Raji (cell line): ENCODE measurements around the gene ACP1.

Source experiments
- POLR2A ChIP-seq: IDR thresholded peaks from 2 replicates; pipeline ENCODE4 v1.6.1; 2011; ENCODE audit warnings: low read depth, low read length, control low read depth; ENCODE audit not compliant: insufficient read depth

Gene ACP1

DNA sequence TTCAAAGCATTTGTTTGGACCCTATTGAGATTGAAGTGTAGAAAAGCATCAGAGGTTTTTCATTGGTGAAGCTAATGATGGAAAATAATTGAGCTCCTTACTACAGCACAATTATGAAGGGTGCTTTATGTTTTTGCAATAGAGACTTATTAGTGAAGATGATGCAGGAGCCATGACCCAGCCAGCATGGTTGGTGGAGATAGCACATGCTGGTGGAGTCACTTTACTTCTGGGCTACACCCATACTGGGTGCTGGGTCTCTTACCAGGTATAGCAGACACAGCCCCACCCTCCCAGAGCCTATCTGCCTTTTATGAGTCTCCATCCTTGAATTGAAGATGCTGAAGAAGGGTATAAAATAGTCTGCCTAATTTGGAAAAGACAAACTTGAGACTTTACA is 3.6 kb downstream of the ACP1 start:
- TF ChIP-seq POLR2A, result no peak

DNA sequence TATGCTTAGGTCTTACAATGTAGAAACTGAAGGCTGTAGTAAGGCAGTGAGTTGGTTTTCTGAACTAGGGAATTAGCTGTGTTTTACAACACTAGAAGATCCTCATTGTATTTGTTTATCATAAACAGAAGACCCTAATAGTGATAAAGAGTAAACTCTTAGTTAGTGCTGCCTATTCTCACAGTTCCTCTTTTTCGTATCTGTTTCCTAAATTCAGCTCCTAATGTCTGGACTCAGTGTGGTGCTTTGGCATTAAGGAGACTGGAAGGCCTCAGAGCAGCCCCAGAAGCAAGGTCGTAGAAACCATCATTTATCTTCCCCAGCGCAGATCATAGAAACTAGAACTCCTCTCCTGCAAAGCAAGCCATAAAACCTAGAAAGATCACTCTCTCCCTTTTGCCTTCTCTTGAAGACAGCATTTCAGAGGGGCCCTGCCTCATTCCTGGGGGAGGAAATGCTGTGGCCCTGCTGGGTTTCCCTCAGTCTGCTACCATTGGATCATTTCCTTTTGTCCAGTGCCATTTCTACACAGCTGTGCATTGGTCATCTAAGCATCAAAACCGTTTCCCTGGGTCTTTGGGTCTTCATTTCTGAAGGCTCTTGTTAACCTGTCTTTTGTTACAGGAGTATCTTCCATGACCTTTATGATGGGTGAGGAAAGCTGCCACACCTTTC is 4.7 kb downstream of the ACP1 start:
- no peak for TF ChIP-seq POLR2A

DNA sequence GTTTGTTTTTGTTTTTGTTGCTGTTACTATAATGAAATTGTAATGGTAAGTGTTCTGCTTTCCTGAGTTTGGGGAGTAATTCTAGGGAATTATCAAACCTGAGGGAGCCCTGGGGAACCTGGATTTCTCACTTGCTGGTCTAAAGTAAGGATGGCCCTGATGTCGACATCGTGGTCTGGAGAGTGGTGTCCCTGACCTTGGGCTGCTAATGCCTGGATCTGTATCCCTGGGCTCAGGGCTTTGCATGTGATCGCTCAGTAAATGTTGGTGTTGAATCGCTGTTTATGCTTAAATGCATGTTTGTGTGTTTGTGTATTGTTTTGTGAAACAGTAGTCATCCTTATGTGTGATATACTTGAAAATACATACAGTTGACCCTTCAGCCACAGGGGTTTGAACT is 6.1 kb downstream of the ACP1 start:
- TF ChIP-seq POLR2A, result no peak

GRCh38 chr2:271917-272316 is 7.2 kb downstream of the ACP1 start:
- no peak for TF ChIP-seq POLR2A

GRCh38 chr2:273333-273732 is 8.6 kb downstream of the ACP1 start:
- TF ChIP-seq POLR2A, result no peak

- no peak for TF ChIP-seq POLR2A
These were observed 9.8 kb downstream of the ACP1 start for GRCh38 chr2:274503-274902.

DNA sequence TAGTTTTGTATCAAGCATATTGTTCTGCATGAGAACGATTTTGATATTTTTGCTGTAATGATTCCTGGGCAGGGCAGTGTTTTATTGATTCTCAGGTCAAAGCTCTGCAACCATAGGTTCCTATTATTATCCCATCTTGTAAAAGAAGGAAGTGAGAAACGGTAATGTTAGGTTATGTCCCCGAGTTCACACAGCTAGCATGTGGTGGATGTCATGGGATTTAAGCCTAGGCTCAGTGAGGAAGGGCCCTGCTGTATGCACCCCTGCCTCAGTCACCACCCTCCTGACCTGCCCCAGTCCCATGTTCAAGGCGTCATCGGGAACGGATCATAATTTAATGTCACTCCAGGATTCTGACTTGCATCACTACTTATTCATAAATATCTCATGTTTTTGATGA is 10.7 kb downstream of the ACP1 start:
- TF ChIP-seq POLR2A, result no peak

DNA sequence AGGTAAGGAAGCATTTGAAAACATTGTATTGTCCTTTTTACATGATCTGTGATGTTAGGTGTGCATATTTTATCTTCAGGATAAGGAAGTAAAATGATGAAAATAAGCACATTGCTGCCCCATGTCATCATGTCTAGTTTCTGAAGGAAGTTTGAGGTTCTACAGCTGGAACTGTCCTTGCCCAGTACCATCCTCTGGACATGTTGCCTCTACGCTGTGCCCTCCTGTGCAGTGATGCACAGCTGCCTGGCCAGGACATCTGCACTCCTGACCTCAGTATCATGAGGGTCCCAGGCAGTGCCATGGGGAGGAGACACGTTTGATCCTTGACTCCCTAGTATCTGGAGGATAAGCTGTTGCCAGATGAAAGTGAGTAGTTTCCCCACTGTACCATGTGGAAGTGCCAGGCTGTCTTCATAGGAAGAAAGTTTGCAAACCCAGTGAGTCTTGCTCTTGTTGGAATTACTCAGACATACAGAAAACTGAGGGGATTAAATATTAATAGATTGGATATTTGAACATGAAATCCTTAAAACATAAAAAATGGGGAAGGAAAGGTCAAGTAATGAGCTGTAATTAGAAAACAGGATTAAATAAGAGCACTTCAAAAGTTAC is 13.7 kb downstream of the ACP1 start:
- no peak for TF ChIP-seq POLR2A

DNA sequence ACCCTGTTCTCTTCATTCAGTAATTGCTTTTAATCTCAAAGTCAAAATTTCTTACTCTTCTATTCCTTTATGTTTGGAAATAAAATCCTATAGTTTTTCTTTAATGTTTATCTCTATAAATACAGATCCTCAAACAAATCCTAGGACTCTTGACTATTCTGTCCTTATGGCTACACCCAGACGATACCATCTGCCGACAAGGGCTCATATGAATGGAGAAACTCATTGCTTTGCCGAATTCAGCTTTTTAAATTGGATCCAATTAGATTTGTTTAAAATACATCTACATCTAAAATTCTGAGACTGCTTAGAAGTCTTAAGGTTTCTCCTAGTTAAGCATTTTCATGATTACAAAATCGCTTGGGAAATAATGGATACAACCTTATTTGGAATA is 14.2 kb downstream of the ACP1 start:
- no peak for TF ChIP-seq POLR2A

- no peak for TF ChIP-seq POLR2A
These were observed 14.6 kb downstream of the ACP1 start for GRCh38 chr2:279366-279765.

- TF ChIP-seq POLR2A, result no peak
These were observed 15.4 kb downstream of the ACP1 start for GRCh38 chr2:279956-280649.

- no peak for TF ChIP-seq POLR2A
These were observed 15.9 kb downstream of the ACP1 start for GRCh38 chr2:280650-281110.

- TF ChIP-seq POLR2A, result no peak
These were observed 16.6 kb downstream of the ACP1 start for GRCh38 chr2:281381-281780.

DNA sequence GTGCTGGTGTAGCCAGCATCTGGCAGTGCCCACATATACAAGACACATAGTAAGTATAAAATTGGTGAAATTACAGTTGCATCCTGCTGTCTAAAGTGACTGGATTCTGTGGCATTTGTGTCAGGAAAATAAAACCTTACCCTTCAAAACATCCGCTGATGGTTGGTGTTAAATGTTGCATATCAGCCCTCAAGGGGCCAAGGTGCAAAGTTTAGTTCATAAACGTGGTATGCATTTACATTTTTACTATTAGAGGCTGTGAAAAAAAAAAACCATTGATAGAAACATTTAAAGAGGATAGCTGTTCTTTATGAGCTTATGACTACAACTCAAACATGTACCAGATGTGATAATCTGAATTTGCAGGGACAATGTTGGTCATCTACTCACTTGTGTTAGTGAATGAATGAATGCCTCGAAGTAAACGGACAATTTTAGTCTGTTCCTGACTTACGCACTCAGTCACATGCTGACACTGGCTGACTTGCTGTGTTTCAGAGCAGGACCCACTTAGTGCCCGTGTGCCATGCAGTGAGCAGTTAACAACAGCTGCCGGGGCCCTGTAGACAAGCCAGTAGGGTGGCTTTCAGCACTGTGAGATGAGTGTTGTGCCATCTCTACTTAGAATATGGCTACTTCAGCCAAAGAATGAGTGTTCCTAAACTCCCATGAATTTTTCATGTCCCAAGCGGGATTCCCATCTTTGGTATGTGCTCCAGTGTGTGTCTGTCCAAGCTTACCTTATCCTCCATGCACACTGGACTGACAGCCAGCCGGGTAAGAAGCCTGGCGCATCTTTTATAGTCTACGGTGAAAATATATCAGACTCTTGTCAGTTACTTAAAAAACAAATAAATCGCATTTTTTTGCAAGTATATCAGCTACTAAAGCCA is 17.9 kb downstream of the ACP1 start:
- no peak for TF ChIP-seq POLR2A

DNA sequence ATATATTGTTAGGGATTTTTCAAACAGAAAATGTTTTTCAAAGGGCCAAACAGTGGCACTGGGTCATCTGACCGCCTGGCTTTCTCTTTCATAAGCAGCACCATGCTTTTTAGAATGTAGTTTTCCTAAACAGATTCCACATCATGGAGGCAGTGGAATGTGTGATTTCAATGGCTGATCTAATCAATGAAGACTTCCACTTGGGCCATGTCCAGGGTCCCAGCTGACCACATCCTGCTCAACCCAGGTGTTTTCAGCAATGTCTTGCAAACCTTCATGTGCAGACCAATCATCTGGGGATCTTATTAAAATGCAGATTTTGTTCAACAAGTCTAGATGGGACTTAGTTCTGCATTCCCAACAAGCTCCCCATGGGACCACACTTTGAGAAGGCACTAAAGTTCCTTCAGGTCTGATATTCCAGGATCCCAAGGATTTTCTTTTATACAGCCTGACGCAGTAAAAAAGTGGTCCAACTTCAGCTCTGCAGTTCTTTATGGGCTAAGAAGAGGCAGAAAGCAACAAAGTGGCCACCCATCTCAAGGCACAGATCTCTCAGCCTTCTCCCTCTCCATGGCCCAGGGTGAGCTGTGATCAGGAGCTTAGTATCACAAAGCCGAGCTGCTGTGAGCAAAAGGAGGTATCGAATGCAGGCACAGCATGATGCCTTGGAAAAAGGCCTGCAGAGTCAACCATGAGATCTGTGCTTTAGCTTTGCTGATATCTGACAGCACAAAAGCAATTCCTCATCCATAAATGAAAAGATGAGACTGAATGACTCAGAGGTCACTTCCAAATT is 19.4 kb downstream of the ACP1 start:
- no peak for TF ChIP-seq POLR2A

- TF ChIP-seq POLR2A, result no peak
These were observed 20.2 kb downstream of the ACP1 start for GRCh38 chr2:284896-285492.
